H1 (cell line): ENCODE measurements around the gene TMOD4. TPM values are rescaled to one million over a fixed set of nuclear protein-coding genes. Genes with fewer than 3 reads are reported as not detected.
A peak's percentile ranks its signal among the peaks of the same experiment; 100 is the strongest.

ENCODE experiments used
- CTCF ChIA-PET: fragments of 300-600 bp; sonication (Branson Sonifier 250); formaldehyde crosslinking; loops from one replicate; lab custom pipeline; 2021; ENCODE audit not compliant: partially characterized antibody; lab: Charles Lee
- POLR2A ChIA-PET: fragments of 300-600 bp; sonication (Branson Sonifier 250); formaldehyde crosslinking; loops from one replicate; lab custom pipeline; 2021; ENCODE audit warnings: inconsistent platforms; ENCODE audit not compliant: partially characterized antibody; lab: Charles Lee
- DNase-seq, 2 experiments: peaks; one replicate each; pipeline versions ENCODE4 v3.0.0 to v3.0.0-alpha.2; 2010 to 2022; ENCODE audit warnings: low spot score in 2 of 2, low read depth in 1 of 2, mixed read lengths in 1 of 2
- FAIRE-seq: peaks from 2 replicates; lab custom pipeline; 2011; peaks lifted over from hg19 to GRCh38; lab: Jason Lieb, UNC
- H2AFZ ChIP-seq: 2 replicates; pipeline ENCODE4 v1.8.1; 2012; ENCODE audit warnings: low read length, inconsistent platforms
- H2AK5ac ChIP-seq: 2 replicates; pipeline ENCODE4 v1.6.1; 2013; ENCODE audit warnings: low read depth, low read length
- H2BK120ac ChIP-seq: replicated peaks from 2 replicates; pipeline ENCODE3; 2013; ENCODE audit warnings: low read depth, low read length, inconsistent platforms
- H2BK12ac ChIP-seq: 2 replicates; pipeline ENCODE4 v1.6.1; 2013; ENCODE audit warnings: low read depth, low read length
- H2BK15ac ChIP-seq: 2 replicates; pipeline ENCODE4 v1.6.1; 2013; ENCODE audit warnings: low read length
- H2BK20ac ChIP-seq: 2 replicates; pipeline ENCODE4 v1.6.1; 2013; ENCODE audit warnings: low read length
- H2BK5ac ChIP-seq: 2 replicates; pipeline ENCODE4 v1.6.1; 2013; ENCODE audit warnings: low read depth, low read length
- H3K14ac ChIP-seq: 2 replicates; pipeline ENCODE4 v1.6.1; 2013; ENCODE audit warnings: inconsistent platforms; ENCODE audit not compliant: insufficient read length
- H3K18ac ChIP-seq: 2 replicates; pipeline ENCODE4 v1.6.1; 2013; ENCODE audit warnings: low read length; ENCODE audit errors: extremely low read depth
- H3K23ac ChIP-seq: 2 replicates; pipeline ENCODE4 v1.6.1; 2013; ENCODE audit warnings: inconsistent platforms; ENCODE audit not compliant: insufficient read length
- H3K23me2 ChIP-seq: 2 replicates; pipeline ENCODE4 v1.6.1; 2013; ENCODE audit warnings: low read depth, low read length
- H3K27ac ChIP-seq: 2 replicates; pipeline ENCODE4 v1.6.1; 2011; ENCODE audit warnings: low read depth, low read length, inconsistent platforms
- H3K27me3 ChIP-seq, 4 experiments: replicated peaks in 1 of 4; 1 replicate in 1 of 4; 2 replicates in 3 of 4; pipeline versions ENCODE4 v1.6.1 to v1.8.1; 2011 to 2013; ENCODE audit warnings: low read length in 3 of 4, mild to moderate bottlenecking in 3 of 4, inconsistent platforms in 2 of 4, mixed read lengths in 2 of 4, moderate library complexity in 1 of 4; ENCODE audit not compliant: control insufficient read depth in 3 of 4, insufficient read depth in 3 of 4; ENCODE audit errors: extremely low read depth in 1 of 4
- H3K36me3 ChIP-seq, 4 experiments: 2 replicates each; pipeline versions ENCODE4 v1.6.1 to v1.8.1; 2011 to 2013; ENCODE audit warnings: mild to moderate bottlenecking in 4 of 4, low read length in 3 of 4, moderate library complexity in 2 of 4, control low read depth in 1 of 4, inconsistent platforms in 1 of 4; ENCODE audit not compliant: insufficient read depth in 4 of 4, control insufficient read depth in 2 of 4
- H3K4ac ChIP-seq: replicated peaks from 2 replicates; pipeline ENCODE3; 2013; ENCODE audit warnings: low read length, low read depth, mixed read lengths, inconsistent platforms; ENCODE audit not compliant: insufficient read length
- H3K4me1 ChIP-seq, 4 experiments: replicated peaks in 1 of 4; 1 replicate in 1 of 4; 2 replicates in 3 of 4; pipeline versions ENCODE4 v1.6.1 to v1.8.1; 2011 to 2013; ENCODE audit warnings: low read length in 3 of 4, inconsistent platforms in 2 of 4, mixed read lengths in 1 of 4; ENCODE audit not compliant: insufficient read depth in 4 of 4, control insufficient read depth in 3 of 4
- H3K4me2 ChIP-seq, 2 experiments: 2 replicates each; pipeline versions ENCODE4 v1.6.1 to v1.8.1; 2011 to 2013; ENCODE audit warnings: low read depth in 2 of 2, low read length in 2 of 2, control low read depth in 1 of 2, inconsistent platforms in 1 of 2, mild to moderate bottlenecking in 1 of 2; ENCODE audit not compliant: insufficient read depth in 1 of 2
- H3K4me3 ChIP-seq, 4 experiments: fragments of 200-600, 300-600 bp in 1 of 4; sonication (generic), shearing (Covaris generic), sonication (Bioruptor Twin) in 1 of 4; 2 replicates each; pipeline versions ENCODE4 v1.5.1 to v1.8.1; 2011 to 2016; ENCODE audit warnings: low read length in 4 of 4, low read depth in 3 of 4, control low read depth in 2 of 4, inconsistent platforms in 2 of 4, mild to moderate bottlenecking in 2 of 4, mixed read lengths in 1 of 4, moderate library complexity in 1 of 4; ENCODE audit not compliant: insufficient read depth in 2 of 4; ENCODE audit errors: extremely low read depth in 1 of 4
- H3K56ac ChIP-seq: replicated peaks from 2 replicates; pipeline ENCODE3; 2013; ENCODE audit warnings: low read depth, mild to moderate bottlenecking, mixed read lengths, low read length, inconsistent platforms; ENCODE audit not compliant: insufficient read length
- H3K79me1 ChIP-seq: 2 replicates; pipeline ENCODE4 v1.6.1; 2013; ENCODE audit warnings: low read depth, low read length, control low read depth
- H3K79me2 ChIP-seq, 2 experiments: 2 replicates each; pipeline versions ENCODE4 v1.6.1 to v1.8.1; 2012 to 2013; ENCODE audit warnings: low read length in 2 of 2, mild to moderate bottlenecking in 2 of 2, inconsistent platforms in 1 of 2; ENCODE audit not compliant: insufficient read depth in 2 of 2, control insufficient read depth in 1 of 2
- H3K9ac ChIP-seq, 4 experiments: replicated peaks in 1 of 4; 1 replicate in 1 of 4; 2 replicates in 3 of 4; pipeline versions ENCODE4 v1.6.1 to v1.8.1; 2011 to 2013; ENCODE audit warnings: low read depth in 3 of 4, low read length in 3 of 4, control low read depth in 2 of 4, mild to moderate bottlenecking in 2 of 4, moderate library complexity in 2 of 4, inconsistent platforms in 1 of 4; ENCODE audit errors: extremely low read depth in 1 of 4
- H3K9me3 ChIP-seq, 2 experiments: 2 replicates each; pipeline versions ENCODE4 v1.6.1 to v1.8.1; 2012 to 2013; ENCODE audit warnings: mild to moderate bottlenecking in 2 of 2, moderate library complexity in 2 of 2, control low read depth in 1 of 2, inconsistent platforms in 1 of 2, low read depth in 1 of 2, low read length in 1 of 2, mixed read lengths in 1 of 2; ENCODE audit not compliant: insufficient read depth in 2 of 2
- H4K20me1 ChIP-seq, 2 experiments: replicated peaks in 1 of 2; 2 replicates each; pipeline versions ENCODE3 to v1.8.1; 2011 to 2013; ENCODE audit warnings: inconsistent platforms in 2 of 2, low read length in 2 of 2, mild to moderate bottlenecking in 1 of 2; ENCODE audit not compliant: insufficient read depth in 2 of 2, control insufficient read depth in 1 of 2
- H4K5ac ChIP-seq: 2 replicates; pipeline ENCODE4 v1.6.1; 2013; ENCODE audit warnings: low read length, low read depth, mixed read lengths, inconsistent platforms; ENCODE audit not compliant: insufficient read length
- H4K8ac ChIP-seq: 2 replicates; pipeline ENCODE4 v1.8.0; 2013; ENCODE audit warnings: mild to moderate bottlenecking, moderate library complexity, low read length, inconsistent platforms; ENCODE audit not compliant: insufficient read depth; ENCODE audit errors: extremely low read depth
- H4K91ac ChIP-seq: replicated peaks from 2 replicates; pipeline ENCODE3; 2013; ENCODE audit warnings: low read length, mixed read lengths, inconsistent platforms; ENCODE audit not compliant: insufficient read length
- ASH2L ChIP-seq: fragments of 200-600, 300-600 bp; sonication (generic); IDR thresholded peaks from one replicate; pipeline ENCODE4 v1.7.1; 2017; ENCODE audit warnings: low read length
- BACH1 ChIP-seq: IDR thresholded peaks from 2 replicates; pipeline ENCODE4 v1.6.1; 2012; ENCODE audit warnings: low read length, improper control_type of control experiment
- CBX8 ChIP-seq: fragments of 300-800, 300-1000 bp; sonication (generic); IDR thresholded peaks from 2 replicates; pipeline ENCODE4 v1.7.1; 2016; ENCODE audit warnings: low read depth, low read length, borderline replicate concordance
- CTBP2 ChIP-seq: IDR thresholded peaks from 2 replicates; pipeline ENCODE4 v1.7.0; 2011; ENCODE audit warnings: borderline replicate concordance, mild to moderate bottlenecking, moderate library complexity, mixed read lengths, low read length; ENCODE audit not compliant: insufficient read depth, insufficient read length
- RFX5 ChIP-seq: IDR thresholded peaks from 2 replicates; pipeline ENCODE4 v1.6.1; 2011; ENCODE audit warnings: low read depth, low read length, improper control_type of control experiment, borderline replicate concordance
- SAP30 ChIP-seq: fragments of 300-600 bp; sonication (generic); IDR thresholded peaks from 2 replicates; pipeline ENCODE4 v1.7.1; 2012; ENCODE audit warnings: low read length, moderate library complexity, mild to moderate bottlenecking, inconsistent platforms; ENCODE audit not compliant: insufficient read depth, insufficient replicate concordance
- SUZ12 ChIP-seq: fragments of 200-600 bp; sonication (generic); IDR thresholded peaks from 2 replicates; pipeline ENCODE4 v1.6.1; 2012; ENCODE audit warnings: mild to moderate bottlenecking, inconsistent platforms, low read length, moderate library complexity, mixed read lengths
- YY1 ChIP-seq: IDR thresholded peaks from 2 replicates; pipeline ENCODE4 v1.6.1; 2011; ENCODE audit warnings: low read depth, mild to moderate bottlenecking, low read length
- WGBS, 2 experiments: shearing (Covaris generic) in 1 of 2; methylation state at CpG; one replicate each; pipeline versions ENCODE4 v1.1.6 to v1.1.7; 2013 to 2015; ENCODE audit warnings: low lambda C conversion rate in 2 of 2, mixed read lengths in 2 of 2, inconsistent platforms in 1 of 2, low coverage in 1 of 2, missing lambda C conversion rate in 1 of 2; ENCODE audit not compliant: insufficient replicate concordance in 2 of 2, insufficient coverage in 1 of 2, insufficient read length in 1 of 2; ENCODE audit errors: extremely low coverage in 1 of 2, missing lambda C conversion rate in 1 of 2; 5-methylcytosine and 5-hydroxymethylcytosine counted together
- polyA plus RNA-seq, 7 experiments: library from polyadenylated mRNA; depleted of rRNA in 3 of 7; stranded (reverse) in 5 of 7; unstranded in 2 of 7; fragments of >200 nt in 5 of 7; fragments of 200-250 nt in 2 of 7; gene quantifications; 1 replicate in 5 of 7; 2 replicates in 1 of 7; 4 replicates in 1 of 7; pipeline versions ENCODE4 v1.2.1 to v1.2.3, GENCODE V29; 2011 to 2013; ENCODE audit warnings: missing spikeins in 2 of 7, mixed read lengths in 2 of 7
- total RNA-seq: library from RNA; stranded (reverse); fragmentation: NEBNext Ultra II Directional; extraction: Animal tissue kit (Norgen Biotek cat#: 25700); gene quantifications from 2 replicates; pipeline ENCODE4 v1.2.1, GENCODE V29; 2021
- TF ChIP-seq, protein P1 (sequence below): IDR thresholded peaks from 2 replicates; pipeline ENCODE4 v1.6.1; 2012; ENCODE audit warnings: inconsistent platforms

Gene TMOD4
- total and polyA plus RNA-seq, 2 of the 8 experiments (the other 6 are each of a cell fraction or from before 2014, with no cell fraction given) = 0.42 TPM; not detected in 1

DNA sequence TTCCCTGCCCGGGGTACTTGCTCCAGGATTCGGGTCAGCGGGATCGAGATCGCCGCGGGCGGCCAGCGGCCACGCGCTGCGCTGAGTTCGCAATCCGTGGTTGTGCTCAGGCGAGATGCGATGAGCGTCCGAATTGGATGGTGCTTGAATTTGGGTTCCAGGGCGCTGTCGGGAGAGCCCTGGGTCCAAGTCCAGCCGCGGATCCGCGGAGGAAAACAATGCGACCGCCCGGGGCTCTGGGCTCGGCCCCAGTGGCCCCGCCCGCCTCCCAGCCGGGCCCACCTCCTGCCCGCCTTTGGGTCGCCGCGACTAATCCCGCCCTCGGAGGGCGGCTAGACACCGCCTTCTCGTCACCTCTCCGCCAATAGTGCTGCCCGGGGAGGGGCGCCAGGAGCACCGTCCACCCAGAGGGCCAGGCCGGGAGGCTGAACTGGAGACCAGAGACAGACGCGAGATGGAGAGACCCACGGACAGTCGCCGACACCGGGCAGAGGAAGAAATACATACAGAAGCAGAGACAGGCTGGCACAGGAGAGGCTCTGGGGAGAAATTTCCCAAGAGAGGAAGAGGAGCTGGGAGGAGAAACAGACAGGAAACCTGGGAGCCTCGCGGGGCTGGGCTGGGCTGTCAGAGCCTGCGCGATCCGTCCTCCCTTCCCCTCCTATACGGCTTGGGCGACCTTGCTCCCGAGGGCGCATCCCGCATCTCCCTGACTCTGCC lies 29.2 kb downstream of the TMOD4 start, which contains the start of gene SEMA6C:
Gene SEMA6C (minus strand): TSS at position 220 of the 720 bp plus-strand sequence. CDS start 4,010 bp downstream, outside the sequence.
- no peak within 1 kb of the TSS for H2AK5ac ChIP-seq
- POLR2A ChIA-PET = interaction anchor here (1.0 to 10.7 kb wide), 4 partner anchors 10 to 98 kb away, joined by 3 to 124 read pairs (median 4); partner anchors contain the start of gene TNFAIP8L2
- 0 out of 2 replicates have a peak within 1 kb of the TSS, but pooled peaks have one; percentile 49 for H2BK15ac ChIP-seq
- peaks cover 0 to 17% (median 8%) of the 10 kb centered on the region in 4 experiments; a peak in 5 of 7 replicates for H3K27me3 ChIP-seq
- no peak within 1 kb of the TSS for H4K5ac ChIP-seq
- H2BK5ac ChIP-seq = no peak within 1 kb of the TSS
- H3K18ac ChIP-seq = peak within 1 kb of the TSS; percentile 85
- no peaks in the 10 kb centered on the region for H3K9me3 ChIP-seq
- peak within 1 kb of the TSS; percentile 72 for H3K4ac ChIP-seq
- no peak within 1 kb of the TSS for H3K23ac ChIP-seq
- H3K4me1 ChIP-seq = peaks cover 15 to 31% (median 21%) of the 10 kb centered on the region in 4 experiments
- H3K36me3 ChIP-seq = no peaks in the 10 kb centered on the region
- peaks cover 16% of the 10 kb centered on the region for H3K23me2 ChIP-seq
- H3K79me2 ChIP-seq = no peaks in the 10 kb centered on the region
- peak within 1 kb of the TSS; percentile 81 to 88 (median 85) for H3K4me3 ChIP-seq
- peak in 1 of 2 experiments; percentile 90 for DNase-seq
- H3K14ac ChIP-seq = no peak within 1 kb of the TSS
- H3K79me1 ChIP-seq = peaks cover 5% of the 10 kb centered on the region; the same call in 1 of the 2 replicates
- H2BK20ac ChIP-seq = no peak within 1 kb of the TSS
- FAIRE-seq = no peak
- no peak within 1 kb of the TSS for H3K27ac ChIP-seq
- H4K91ac ChIP-seq = peak within 1 kb of the TSS; percentile 66
- H4K8ac ChIP-seq = peak within 1 kb of the TSS; percentile 36; the same call in 1 of the 2 replicates
- no peak within 1 kb of the TSS; the same call in 1 of the 2 replicates for H2BK12ac ChIP-seq
- H2AFZ ChIP-seq = peak within 1 kb of the TSS; percentile 91
- no peak within 1 kb of the TSS for H2BK120ac ChIP-seq
- peak within 1 kb of the TSS; percentile 98 to 100 for H3K4me2 ChIP-seq
- WGBS, 2 experiments = 2% methylated on average over 47 of the region's 61 CpGs; no CpG with 5 or more reads in 1 of the 2 experiments
- CTCF ChIA-PET = interaction anchor here (0.7 to 1.6 kb wide), 7 partner anchors 9 to 119 kb away, joined by 3 to 5 read pairs (median 3); partner anchors contain the start of genes GABPB2 and TNFAIP8L2
- H4K20me1 ChIP-seq = no peaks in the 10 kb centered on the region
- H3K9ac ChIP-seq = peak within 1 kb of the TSS; percentile 46 to 63 (median 56)
- H3K56ac ChIP-seq = no peak within 1 kb of the TSS
- TF ChIP-seq BACH1 (no peak), RFX5 (no peak), ASH2L (peak; percentile 85), CTBP2 (no peak), SUZ12 (no peak), CBX8 (no peak), YY1 (no peak), SAP30 (peak; percentile 57)
- TF ChIP-seq, protein P1, sequence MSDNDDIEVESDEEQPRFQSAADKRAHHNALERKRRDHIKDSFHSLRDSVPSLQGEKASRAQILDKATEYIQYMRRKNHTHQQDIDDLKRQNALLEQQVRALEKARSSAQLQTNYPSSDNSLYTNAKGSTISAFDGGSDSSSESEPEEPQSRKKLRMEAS = peak; percentile 33
